C4-2B (cell line): ENCODE results near the gene TNFSF13.

Source experiments
- H3K27ac ChIP-seq: fragments of 450-650 bp; 2 replicates; pipeline ENCODE4 v1.5.1; 2017
- ZFX ChIP-seq: fragments of 450-650 bp; IDR thresholded peaks from 2 replicates; pipeline ENCODE4 v1.6.1; 2017
- TF ChIP-seq, protein P1 (sequence below): fragments of 450-650 bp; conservative IDR thresholded peaks from 2 replicates; pipeline ENCODE4 v1.5.1; 2017; ENCODE audit warnings: mild to moderate bottlenecking

The TNFSF13 gene

DNA sequence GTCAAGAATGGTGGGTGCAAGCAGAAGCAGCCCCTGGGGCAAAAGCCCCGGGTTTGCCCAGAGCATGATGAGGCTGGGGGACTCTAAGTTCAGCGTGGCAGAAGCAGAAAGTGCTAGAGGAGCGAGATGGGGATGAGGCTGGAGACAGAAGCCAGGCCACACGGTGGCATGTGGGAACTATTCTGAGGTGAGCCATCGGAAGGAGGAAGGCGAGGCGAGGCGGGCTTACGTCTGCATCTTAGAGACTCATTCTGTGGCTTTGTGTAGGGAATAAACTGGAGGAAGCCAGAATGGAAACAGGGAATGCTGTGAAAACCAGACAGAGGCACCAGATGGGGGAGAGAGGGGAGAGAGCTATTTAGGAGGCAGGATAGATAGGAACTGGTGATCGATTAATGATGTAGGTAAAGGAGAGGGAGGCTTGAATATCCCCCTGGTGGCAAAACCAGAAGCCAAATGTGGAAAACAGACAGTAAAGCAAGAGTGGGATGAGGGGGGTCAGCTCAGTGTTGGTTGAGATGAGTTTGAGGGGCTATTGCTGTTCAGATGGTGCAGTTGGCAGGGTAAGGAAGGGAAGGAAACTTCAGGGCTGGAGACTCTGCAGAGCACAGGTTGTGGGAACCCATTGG lies 3.1 kb upstream of the TNFSF13 start:
- TF ChIP-seq, protein P1, sequence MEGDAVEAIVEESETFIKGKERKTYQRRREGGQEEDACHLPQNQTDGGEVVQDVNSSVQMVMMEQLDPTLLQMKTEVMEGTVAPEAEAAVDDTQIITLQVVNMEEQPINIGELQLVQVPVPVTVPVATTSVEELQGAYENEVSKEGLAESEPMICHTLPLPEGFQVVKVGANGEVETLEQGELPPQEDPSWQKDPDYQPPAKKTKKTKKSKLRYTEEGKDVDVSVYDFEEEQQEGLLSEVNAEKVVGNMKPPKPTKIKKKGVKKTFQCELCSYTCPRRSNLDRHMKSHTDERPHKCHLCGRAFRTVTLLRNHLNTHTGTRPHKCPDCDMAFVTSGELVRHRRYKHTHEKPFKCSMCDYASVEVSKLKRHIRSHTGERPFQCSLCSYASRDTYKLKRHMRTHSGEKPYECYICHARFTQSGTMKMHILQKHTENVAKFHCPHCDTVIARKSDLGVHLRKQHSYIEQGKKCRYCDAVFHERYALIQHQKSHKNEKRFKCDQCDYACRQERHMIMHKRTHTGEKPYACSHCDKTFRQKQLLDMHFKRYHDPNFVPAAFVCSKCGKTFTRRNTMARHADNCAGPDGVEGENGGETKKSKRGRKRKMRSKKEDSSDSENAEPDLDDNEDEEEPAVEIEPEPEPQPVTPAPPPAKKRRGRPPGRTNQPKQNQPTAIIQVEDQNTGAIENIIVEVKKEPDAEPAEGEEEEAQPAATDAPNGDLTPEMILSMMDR: no peak; the same call in 1 of the 2 replicates
- no peak overlapping the region for H3K27ac ChIP-seq

DNA sequence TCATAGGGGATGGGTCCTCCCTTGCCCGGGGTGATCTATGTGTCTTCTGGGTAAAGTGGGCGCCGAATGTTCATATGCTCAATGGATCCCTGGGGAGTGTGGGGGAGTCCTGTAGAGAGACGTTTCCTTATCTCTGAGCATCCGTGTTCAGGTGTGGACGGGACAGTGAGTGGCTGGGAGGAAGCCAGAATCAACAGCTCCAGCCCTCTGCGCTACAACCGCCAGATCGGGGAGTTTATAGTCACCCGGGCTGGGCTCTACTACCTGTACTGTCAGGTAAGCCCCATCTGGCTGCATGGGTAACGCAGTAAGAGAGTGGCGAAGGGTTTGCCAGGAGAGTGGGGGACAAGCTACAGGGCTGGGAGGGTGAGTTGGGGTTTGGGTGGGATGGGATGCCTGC lies 1.9 kb upstream of the TNFSF13 start:
- TF ChIP-seq ZFX: no peak
- TF ChIP-seq, protein P1: no peak

DNA sequence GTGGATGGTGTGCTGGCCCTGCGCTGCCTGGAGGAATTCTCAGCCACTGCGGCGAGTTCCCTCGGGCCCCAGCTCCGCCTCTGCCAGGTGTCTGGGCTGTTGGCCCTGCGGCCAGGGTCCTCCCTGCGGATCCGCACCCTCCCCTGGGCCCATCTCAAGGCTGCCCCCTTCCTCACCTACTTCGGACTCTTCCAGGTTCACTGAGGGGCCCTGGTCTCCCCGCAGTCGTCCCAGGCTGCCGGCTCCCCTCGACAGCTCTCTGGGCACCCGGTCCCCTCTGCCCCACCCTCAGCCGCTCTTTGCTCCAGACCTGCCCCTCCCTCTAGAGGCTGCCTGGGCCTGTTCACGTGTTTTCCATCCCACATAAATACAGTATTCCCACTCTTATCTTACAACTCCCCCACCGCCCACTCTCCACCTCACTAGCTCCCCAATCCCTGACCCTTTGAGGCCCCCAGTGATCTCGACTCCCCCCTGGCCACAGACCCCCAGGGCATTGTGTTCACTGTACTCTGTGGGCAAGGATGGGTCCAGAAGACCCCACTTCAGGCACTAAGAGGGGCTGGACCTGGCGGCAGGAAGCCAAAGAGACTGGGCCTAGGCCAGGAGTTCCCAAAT lies 1.3 kb upstream of the TNFSF13 start:
- TF ChIP-seq, protein P1: no peak
- TF ChIP-seq ZFX: no peak
- peak overlapping the region; percentile 93 for H3K27ac ChIP-seq

More for the DNA sequence above, 1.9 kb upstream of the TNFSF13 start:
- H3K27ac ChIP-seq: peak overlapping the region; percentile 93

DNA sequence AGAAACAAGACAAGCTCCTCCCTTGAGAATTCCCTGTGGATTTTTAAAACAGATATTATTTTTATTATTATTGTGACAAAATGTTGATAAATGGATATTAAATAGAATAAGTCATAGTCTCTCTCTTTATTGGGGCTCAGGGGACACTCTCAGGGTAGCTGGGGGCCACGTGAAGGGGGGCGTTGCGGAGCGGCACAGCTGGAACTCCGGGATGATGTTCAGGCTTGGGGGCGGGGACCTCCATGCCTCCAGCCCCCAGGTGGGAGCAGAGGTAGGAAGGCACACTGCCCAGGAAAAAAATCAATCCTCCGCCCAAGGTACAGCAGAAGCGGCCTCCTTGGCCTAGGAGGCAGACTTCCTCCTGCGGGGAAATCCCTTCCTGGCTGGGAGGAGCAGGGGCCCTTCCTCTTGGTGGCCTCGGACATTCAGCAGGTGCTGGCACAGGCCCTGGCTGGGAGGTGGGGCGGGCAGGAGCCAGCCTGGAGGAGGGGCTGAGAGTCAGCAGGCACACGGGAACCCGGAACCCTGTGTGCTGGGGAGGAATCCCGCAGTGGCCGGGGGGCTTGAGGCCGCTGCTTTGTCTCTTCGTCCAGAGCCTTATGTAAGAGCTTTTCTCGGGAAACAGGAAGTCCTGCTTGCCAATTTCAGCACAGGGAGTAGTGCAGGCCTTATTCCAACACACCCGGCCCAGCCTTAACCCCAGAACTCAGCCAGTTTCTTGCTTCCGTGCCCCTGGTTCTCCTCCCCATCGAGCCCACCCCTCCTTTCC lies 591 bp upstream of the TNFSF13 start:
- peak overlapping the region; percentile 93 for H3K27ac ChIP-seq
- TF ChIP-seq, protein P1: no peak; the same call in 1 of the 2 replicates
- TF ChIP-seq ZFX: peak; percentile 40; the same call in 1 of the 2 replicates

DNA sequence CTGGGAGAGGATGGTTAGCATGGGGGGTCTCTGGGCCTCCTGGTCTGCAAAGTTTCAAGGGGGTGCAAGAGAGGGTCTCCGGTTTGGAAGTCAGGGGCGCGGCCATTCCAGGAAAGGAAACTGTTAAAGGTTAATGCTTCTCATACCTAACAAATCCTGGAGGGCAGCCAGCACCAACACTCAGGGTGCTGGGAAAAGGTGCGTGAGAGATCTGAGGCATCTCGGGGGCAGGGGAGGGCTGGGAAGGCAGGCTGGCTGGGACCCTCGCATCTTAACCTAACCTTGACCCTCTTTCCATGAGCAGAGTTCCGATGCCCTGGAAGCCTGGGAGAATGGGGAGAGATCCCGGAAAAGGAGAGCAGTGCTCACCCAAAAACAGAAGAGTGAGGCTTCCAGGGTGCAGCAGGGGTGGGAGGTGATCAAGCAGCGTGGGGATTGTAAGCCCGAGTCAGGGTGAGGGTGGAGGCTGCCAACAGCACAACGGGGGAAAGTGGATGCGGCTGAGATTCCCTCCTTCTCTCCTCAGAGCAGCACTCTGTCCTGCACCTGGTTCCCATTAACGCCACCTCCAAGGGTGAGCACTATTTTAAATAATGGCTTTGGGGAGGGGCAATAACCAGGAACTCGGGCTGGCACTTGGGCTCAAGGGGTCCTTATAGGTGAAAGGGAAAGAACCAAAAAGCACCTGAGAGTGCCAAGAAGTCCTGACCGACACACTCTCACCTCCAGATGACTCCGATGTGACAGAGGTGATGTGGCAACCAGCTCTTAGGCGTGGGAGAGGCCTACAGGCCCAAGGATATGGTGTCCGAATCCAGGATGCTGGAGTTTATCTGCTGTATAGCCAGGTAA lies 996 bp downstream of the TNFSF13 start:
- no peak for TF ChIP-seq ZFX
- TF ChIP-seq, protein P1: no peak
- H3K27ac ChIP-seq: peak overlapping the region; percentile 93

DNA sequence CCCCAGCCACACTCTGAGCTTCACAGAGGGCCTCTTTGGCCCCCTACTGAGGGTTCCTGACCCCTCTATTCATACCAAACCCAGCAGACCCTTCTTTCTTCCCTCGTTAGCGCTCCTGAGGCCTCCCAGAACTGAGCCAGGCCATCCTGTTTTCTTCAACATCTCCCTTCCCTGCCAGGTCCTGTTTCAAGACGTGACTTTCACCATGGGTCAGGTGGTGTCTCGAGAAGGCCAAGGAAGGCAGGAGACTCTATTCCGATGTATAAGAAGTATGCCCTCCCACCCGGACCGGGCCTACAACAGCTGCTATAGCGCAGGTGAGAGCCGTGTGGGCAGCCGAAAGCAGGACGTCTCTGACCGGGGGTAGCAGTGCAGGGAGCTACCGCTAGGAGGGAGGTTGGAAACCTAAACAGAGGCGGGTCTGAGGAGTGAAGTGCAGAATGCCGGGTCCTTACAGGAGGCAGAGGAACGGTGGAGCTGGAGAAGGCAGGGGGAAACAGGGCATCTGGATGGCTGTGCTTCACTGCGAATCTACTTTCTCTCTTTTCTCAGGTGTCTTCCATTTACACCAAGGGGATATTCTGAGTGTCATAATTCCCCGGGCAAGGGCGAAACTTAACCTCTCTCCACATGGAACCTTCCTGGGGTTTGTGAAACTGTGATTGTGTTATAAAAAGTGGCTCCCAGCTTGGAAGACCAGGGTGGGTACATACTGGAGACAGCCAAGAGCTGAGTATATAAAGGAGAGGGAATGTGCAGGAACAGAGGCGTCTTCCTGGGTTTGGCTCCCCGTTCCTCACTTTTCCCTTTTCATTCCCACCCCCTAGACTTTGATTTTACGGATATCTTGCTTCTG lies 1.9 kb downstream of the TNFSF13 start:
- peak overlapping the region; percentile 93 for H3K27ac ChIP-seq
- TF ChIP-seq ZFX: no peak
- TF ChIP-seq, protein P1: no peak
